CD4-positive, alpha-beta T cell treated with Interleukin-15 for 1 hour (primary cell): ENCODE data around the gene ATXN1.

Source experiments
- DNase-seq: peaks from one replicate; pipeline ENCODE4 v3.0.0-alpha.2; 2020

The ATXN1 gene

GRCh38 chr6:16696496-16696895, 64.8 kb downstream of the ATXN1 start:
- no peak for DNase-seq

DNA sequence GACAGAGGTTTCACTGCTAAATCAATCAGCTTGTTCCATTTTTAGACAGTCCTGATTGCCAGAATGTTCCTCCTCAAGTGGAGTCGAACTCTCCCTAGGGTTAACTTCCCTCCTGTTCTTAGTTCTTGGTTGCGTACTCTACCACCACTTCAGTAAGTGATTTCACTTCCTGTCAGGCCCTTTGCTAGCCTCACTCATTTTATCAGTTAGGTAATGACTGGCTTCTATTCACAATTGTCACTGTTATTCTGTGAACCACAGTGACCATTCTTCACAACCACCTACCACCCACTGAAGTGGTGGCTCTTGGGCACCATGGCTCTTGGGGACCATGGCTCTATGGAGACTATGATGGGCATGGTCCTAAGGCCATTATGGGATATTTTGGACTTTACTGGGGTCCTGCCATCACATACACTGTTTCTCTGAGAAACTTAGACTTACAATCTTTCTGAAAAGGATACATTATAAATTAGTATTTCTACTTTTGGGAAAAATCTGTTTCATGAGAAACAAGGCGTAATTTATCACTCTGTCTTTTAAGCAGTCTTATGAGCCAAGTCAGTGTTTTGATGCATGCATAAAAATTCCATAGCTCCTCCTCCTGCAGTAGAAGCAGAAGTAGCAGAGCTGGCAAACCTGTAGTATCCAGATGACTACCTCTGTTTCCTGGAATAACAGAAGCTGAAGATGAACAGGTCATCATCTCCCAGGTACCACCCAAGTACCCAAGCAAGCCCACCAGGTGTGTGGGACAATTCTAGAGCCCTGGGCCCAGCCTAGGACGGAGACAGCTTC, 66.3 kb downstream of the ATXN1 start:
- DNase-seq: no peak

DNA sequence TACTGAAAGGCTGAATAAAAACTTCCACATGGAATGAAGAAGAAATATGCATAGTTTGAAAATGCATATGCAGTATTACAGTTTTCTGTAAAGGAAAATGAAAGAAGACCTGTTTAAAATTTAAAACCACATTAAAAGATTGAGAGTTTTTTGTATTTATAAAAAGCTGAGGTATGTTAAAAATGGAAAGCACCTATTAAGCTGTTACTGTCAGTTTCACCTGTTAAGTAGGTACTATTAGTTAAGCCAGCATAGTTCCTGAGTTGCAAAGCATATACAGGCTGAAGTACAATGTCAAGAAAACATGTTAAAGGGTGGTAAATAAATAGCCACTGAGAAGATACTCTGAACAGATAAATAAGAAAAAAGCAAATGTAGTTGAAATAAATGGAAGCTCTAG, 69.9 kb downstream of the ATXN1 start:
- DNase-seq: no peak

- no peak for DNase-seq
These were observed 70.6 kb downstream of the ATXN1 start for GRCh38 chr6:16690608-16691142.

- no peak for DNase-seq
These were observed 71.3 kb downstream of the ATXN1 start for GRCh38 chr6:16689788-16690607.

DNA sequence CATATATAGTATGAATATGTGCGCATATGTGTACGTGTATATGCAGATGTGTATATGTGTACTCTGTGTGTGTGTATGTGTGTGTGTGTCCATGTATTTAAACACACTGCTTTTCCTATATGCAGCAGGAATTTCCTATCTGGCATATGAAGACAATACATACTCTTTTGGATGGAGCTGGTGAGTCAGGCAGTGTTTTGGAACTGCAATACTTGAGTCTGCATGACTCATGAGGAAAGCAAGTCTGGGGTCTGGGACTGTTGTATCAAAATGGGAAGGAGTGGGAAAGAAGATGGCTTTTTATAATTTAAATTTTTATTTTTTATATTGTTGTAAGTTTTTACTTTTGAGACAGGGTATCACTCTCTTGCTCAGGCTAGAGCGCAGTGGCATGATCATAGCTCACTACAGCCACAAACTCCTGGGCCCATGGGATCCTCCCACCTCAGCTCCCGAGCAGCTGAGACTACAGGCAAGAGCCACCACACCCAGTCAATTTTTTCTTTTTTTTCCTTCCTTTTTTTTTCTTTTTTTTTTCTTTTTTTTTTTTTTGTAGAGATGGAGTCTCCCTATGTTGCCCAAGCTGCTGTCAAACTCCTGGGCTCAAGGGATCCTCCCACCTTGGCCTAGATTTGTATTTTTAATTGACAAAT, 72.2 kb downstream of the ATXN1 start:
- DNase-seq: no peak

- DNase-seq: no peak
These were observed 72.8 kb downstream of the ATXN1 start for GRCh38 chr6:16688436-16688835.

DNA sequence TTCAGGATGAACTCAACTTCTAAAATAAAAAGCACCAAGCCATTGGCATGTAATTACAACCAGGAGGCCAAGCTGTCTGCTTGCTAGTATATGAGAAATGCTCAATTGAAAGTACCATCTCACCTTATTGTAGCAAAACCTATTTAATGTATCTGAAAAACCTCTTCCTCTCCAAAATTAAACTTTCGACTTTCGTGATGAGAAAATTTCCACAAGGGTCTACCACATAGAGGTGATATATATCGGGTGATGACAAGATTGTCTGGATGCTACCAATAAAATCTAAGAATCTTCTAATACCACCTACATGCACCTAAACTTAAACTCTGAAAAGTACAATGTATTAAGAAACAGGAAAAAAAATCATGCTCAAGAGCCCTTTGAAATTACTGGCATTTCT, 74.2 kb downstream of the ATXN1 start:
- no peak for DNase-seq

- peak; percentile 66 for DNase-seq
These were observed 76.2 kb downstream of the ATXN1 start for GRCh38 chr6:16684896-16685554.

- peak; percentile 33 for DNase-seq
These were observed 77.0 kb downstream of the ATXN1 start for GRCh38 chr6:16684195-16684689.

DNA sequence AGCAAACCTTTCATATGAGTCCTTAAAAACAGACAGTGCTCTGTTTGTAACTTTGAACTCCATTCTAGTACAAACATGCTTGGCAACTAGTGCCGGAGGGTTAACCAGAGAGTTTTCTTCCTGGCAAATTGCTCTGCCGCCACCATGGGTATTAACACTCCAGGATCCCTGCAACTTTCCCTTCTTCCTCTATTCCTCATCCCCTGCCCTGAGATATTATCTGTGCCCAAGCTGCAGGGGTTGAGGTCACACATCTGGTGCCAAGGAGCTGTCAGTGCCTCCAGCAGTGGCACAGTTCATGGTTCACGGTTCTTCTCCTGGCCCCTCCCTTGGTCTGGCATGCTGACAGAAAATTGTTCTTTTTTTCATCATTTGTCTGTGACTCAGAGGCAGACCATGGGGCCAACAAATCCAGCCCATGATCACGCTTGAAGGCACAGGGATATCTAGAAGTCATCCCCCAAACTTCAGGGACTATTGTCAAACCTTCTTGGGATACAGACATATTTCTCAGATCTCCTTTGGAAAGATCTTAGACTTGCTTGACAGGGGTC, 77.5 kb downstream of the ATXN1 start:
- DNase-seq: peak; percentile 61

DNA sequence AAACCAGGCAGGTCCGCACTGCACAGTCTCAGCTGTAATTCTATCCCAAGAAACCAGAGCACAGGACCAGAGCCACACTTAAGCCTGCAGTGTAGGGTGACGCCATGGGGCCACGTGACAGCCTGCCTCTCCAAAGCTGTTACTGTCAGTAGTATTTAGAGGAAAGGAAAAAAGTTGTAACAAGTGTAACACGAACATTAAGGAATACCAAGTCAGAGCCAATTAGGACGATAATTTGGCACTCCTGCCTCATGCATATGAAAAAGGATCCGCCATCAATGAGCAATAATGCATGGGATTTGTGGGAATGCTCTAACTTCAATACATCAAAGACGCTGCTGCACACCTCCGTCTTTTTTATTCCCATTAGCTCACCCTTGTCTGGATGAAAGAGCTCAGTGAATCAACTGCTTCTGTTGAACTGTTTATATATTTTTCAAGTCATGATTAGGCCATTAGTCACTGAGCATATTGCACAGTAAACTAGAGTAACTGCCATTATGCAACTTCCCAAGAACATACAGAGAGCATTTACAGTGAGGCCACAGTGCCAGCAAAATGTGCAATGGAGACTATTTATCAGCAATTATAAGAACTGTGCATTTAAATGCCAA, 79.9 kb downstream of the ATXN1 start:
- no peak for DNase-seq

- DNase-seq: no peak
These were observed 82.2 kb downstream of the ATXN1 start for GRCh38 chr6:16679050-16679449.

- DNase-seq: no peak
These were observed 83.8 kb downstream of the ATXN1 start for GRCh38 chr6:16677458-16677857.

DNA sequence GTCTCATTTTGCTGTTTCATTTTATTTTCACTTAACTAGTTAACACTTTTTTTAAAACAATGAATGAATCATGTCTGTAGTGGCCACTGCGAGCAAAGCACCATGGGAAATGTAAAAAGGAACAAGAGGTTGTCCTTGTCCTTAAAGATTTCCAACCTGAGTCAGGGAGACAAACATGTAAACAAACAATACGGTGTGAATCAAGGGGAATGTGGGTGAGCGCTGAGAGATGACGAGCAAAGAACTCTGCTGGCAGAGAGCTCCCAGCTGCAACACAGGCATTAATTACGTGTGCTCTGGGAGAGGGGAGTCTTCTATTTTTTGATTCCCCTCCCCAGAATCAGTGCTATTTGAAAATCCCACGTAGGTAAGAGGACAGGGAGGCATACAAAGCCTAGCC, 84.3 kb downstream of the ATXN1 start:
- no peak for DNase-seq

DNA sequence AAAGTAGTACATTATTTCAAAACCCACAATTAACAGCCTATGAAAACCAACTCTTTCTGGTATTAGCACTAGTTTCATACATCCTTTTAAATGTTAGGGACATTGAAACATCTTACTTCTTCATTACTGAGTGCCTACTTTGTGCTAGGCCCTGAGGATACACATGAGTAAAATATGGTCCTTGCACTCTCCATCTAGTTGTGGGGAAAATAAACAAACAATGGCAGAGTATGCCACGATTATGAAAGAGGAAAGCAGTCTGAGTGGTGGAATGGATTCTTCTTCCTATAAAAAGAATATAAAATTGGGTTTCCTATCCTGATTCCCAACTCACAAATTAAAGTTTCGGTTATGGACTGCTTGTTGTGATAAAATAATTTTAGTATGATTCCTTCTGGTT, 84.9 kb downstream of the ATXN1 start:
- DNase-seq: no peak

DNA sequence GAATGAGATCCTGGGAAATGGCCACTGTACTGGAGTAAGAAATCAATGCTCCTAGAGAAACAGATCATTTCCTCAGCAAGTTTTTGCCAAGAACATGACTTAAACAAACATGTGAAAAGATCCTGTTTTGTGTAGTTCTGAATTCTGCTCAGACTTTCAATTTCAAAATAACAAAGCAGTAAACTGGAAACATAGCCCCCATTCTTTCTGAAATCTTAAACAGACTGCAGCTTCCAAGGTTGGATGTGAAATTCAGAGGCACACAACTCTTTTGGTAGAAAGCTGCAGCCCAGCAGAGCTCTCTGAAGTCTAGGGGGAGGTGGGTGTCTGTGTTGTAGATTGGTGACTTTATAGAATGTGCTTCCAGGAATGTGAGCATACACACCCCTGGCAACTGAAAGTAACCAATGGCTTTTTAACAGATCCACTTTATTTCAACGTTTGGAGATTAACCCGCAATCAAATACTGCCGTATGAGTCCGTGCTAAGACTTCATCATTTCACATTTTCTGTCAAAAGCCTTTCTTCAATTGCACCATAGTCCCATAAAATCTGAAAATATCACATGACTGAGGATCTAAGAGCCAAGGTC, 86.4 kb downstream of the ATXN1 start:
- no peak for DNase-seq

DNA sequence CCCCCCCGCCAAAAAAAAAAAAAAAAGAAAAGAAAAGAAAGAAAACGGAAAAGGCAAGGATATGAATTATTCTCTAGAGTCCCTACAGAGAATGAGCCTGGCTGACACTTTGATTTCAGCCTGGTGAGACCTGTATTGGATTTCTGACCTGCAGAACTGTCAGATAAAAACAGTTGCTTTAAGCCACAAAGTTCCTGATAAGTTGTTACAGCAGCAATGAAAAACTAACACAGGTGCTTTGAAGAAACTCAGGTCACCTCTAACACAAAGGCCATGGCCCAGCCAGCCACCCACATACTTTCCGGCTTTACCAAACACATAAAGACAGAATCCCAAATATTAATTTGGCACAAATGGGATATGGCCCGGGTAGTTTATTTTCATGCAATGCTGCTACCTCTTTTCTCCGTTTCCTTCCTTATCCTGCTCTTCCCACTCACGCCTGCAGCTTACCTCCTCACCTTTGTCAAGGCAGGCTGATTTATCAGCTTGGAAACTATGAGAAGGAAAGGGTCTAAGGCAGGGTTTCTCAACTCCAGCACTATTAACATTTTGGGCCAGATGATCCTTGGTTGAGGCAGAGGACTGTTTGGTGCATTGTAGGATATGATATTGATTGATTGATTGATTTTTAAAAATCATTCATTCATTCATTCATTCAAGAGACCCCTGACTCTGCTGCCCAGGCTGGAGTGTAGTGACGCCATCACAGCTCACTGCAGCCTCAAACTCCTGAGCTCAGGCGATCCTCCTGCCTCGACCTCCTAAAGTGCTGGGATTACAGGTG, 88.1 kb downstream of the ATXN1 start:
- DNase-seq: no peak

- no peak for DNase-seq
These were observed 89.7 kb downstream of the ATXN1 start for GRCh38 chr6:16671302-16672289.
